B cell (primary cell): Measurements from ENCODE around the gene KCNJ14. TPM values are rescaled to one million over a fixed set of nuclear protein-coding genes. Genes with fewer than 3 reads are reported as not detected.

Experiments
- ATAC-seq: fragments of 200-7000 bp; cut with Tn5 transposase; one replicate; pipeline ENCODE4 v1.10.0; 2021; ENCODE audit warnings: low read depth, mild to moderate bottlenecking, moderate number of reproducible peaks, moderate library complexity
- CTCF ChIA-PET: fragments of 350-600 bp; sonication (Branson Sonifier 250); formaldehyde crosslinking; loops from one replicate; lab custom pipeline; 2021; ENCODE audit warnings: antibody characterized with exemption, inconsistent platforms; lab: Charles Lee
- POLR2A ChIA-PET: fragments of 350-600 bp; sonication (Branson Sonifier 250); formaldehyde crosslinking; loops from one replicate; lab custom pipeline; 2021; ENCODE audit warnings: antibody characterized with exemption; lab: Charles Lee
- DNase-seq: peaks from one replicate; pipeline ENCODE4 v3.0.0; 2013
- H2AFZ ChIP-seq: 2 replicates; pipeline ENCODE4 v1.6.1; 2012; ENCODE audit warnings: mild to moderate bottlenecking, low read depth, low read length; ENCODE audit not compliant: insufficient read depth, poor library complexity, severe bottlenecking
- H3K27ac ChIP-seq, 2 donors: 1 replicate in 1 of 2; 2 replicates in 1 of 2; pipeline ENCODE4 v1.5.1; 2012 to 2013; ENCODE audit warnings: low read length in 2 of 2, mild to moderate bottlenecking in 2 of 2, moderate library complexity in 1 of 2
- H3K27me3 ChIP-seq, 4 experiments: fragments of 200-600 bp in 1 of 4; sonication (generic) in 1 of 4; replicated peaks in 1 of 4; 1 replicate in 2 of 4; 2 replicates in 2 of 4; pipeline versions ENCODE4 v1.6.1 to v1.7.0; 2013 to 2016; ENCODE audit warnings: low read length in 3 of 4, mild to moderate bottlenecking in 2 of 4, mixed read lengths in 1 of 4, moderate library complexity in 1 of 4; ENCODE audit not compliant: insufficient read depth in 4 of 4, control insufficient read depth in 3 of 4; ENCODE audit errors: control extremely low read depth in 1 of 4
- H3K36me3 ChIP-seq, 2 experiments: replicated peaks in 1 of 2; 1 replicate in 1 of 2; 2 replicates in 1 of 2; pipeline versions ENCODE4 v1.6.1 to v1.7.1; 2013; ENCODE audit warnings: low read length in 1 of 2; ENCODE audit not compliant: insufficient read depth in 2 of 2, control insufficient read depth in 1 of 2; ENCODE audit errors: control extremely low read depth in 1 of 2, extremely low read depth in 1 of 2
- H3K4me1 ChIP-seq, 2 donors: fragments of 200-600 bp in 1 of 2; sonication (generic) in 1 of 2; 1 replicate in 1 of 2; 2 replicates in 1 of 2; pipeline versions ENCODE4 v1.5.1 to v1.6.1; 2013 to 2017; ENCODE audit warnings: low read length in 2 of 2; ENCODE audit not compliant: control insufficient read depth in 2 of 2, insufficient read depth in 2 of 2
- H3K4me2 ChIP-seq: replicated peaks from 2 replicates; pipeline ENCODE3; 2012; ENCODE audit warnings: mild to moderate bottlenecking, low read depth, low read length; ENCODE audit not compliant: poor library complexity, severe bottlenecking
- H3K4me3 ChIP-seq, 5 experiments: fragments of 200-600 bp in 1 of 5; sonication (generic) in 1 of 5; 1 replicate in 3 of 5; 2 replicates in 2 of 5; pipeline versions ENCODE4 v1.5.1 to v1.7.0; 2011 to 2016; ENCODE audit warnings: low read length in 4 of 5, mild to moderate bottlenecking in 4 of 5, low read depth in 2 of 5, control low read depth in 1 of 5, moderate library complexity in 1 of 5; ENCODE audit not compliant: insufficient read depth in 1 of 5; ENCODE audit errors: control extremely low read depth in 1 of 5, extremely low read depth in 1 of 5
- H3K79me2 ChIP-seq: fragments of 200-600 bp; sonication (generic); one replicate; pipeline ENCODE4 v1.6.0; 2016; ENCODE audit warnings: low read length; ENCODE audit not compliant: control insufficient read depth, insufficient read depth
- H3K9ac ChIP-seq: fragments of 200-600 bp; sonication (generic); 2 replicates; pipeline ENCODE4 v1.6.1; 2017; ENCODE audit warnings: mild to moderate bottlenecking, low read length, moderate library complexity
- H3K9me3 ChIP-seq, 3 donors: one replicate each; pipeline versions ENCODE4 v1.6.1 to v1.7.1; 2013; ENCODE audit warnings: low read length in 2 of 3; ENCODE audit not compliant: control insufficient read depth in 2 of 3, insufficient read depth in 1 of 3; ENCODE audit errors: control extremely low read depth in 1 of 3
- H4K20me1 ChIP-seq: 2 replicates; pipeline ENCODE4 v1.6.0; 2012; ENCODE audit warnings: mild to moderate bottlenecking, low read length; ENCODE audit not compliant: insufficient read depth, control insufficient read depth, poor library complexity, severe bottlenecking
- H3K27ac Mint-ChIP-seq: one replicate; pipeline ENCODE4 v1.8.0; 2021; ENCODE audit warnings: mixed read lengths
- H3K27me3 Mint-ChIP-seq: one replicate; pipeline ENCODE4 v1.8.0; 2021; ENCODE audit warnings: mixed read lengths
- H3K4me1 Mint-ChIP-seq: one replicate; pipeline ENCODE4 v1.8.0; 2021; ENCODE audit warnings: mixed read lengths
- H3K4me3 Mint-ChIP-seq: one replicate; pipeline ENCODE4 v1.8.0; 2021; ENCODE audit warnings: mixed read lengths
- H3K9me3 Mint-ChIP-seq: one replicate; pipeline ENCODE4 v1.8.0; 2022; ENCODE audit warnings: mixed read lengths; ENCODE audit not compliant: insufficient read depth
- CTCF ChIP-seq: fragments of 200-600 bp; IDR thresholded peaks from one replicate; pipeline ENCODE4 v1.8.0; 2022; ENCODE audit warnings: antibody characterized with exemption, mild to moderate bottlenecking
- WGBS: methylation state at CpG from one replicate; pipeline ENCODE4 v1.1.5; 2013; ENCODE audit warnings: missing lambda C conversion rate; ENCODE audit not compliant: insufficient coverage; 5-methylcytosine and 5-hydroxymethylcytosine counted together
- intact Hi-C: fragments of 100-400 bp; cut with micrococcal nuclease; formaldehyde crosslinking; loops from one replicate; pipeline ENCODE4 v1.10.0; 2022
- polyA plus RNA-seq: library from polyadenylated mRNA; depleted of rRNA; stranded (reverse); fragments of >200 nt; gene quantifications from 2 replicates; pipeline ENCODE4 v1.2.3, GENCODE V29; 2012
- total RNA-seq, 2 donors: library from RNA; stranded (reverse); fragments of 120-200 nt in 1 of 2; gene quantifications; 1 replicate in 1 of 2; 2 replicates in 1 of 2; pipeline versions ENCODE4 v1.2.3 to v1.2.4, GENCODE V29; 2013 to 2022

Gene KCNJ14
- total and polyA plus RNA-seq, 2 donors (not counting 1 experiment from before 2014, with no cell fraction given): 1.5 to 2.3 TPM

- no peak overlapping the region for H3K4me3 ChIP-seq
- ChIA-PET POLR2A (interaction anchor here (0.6 kb wide), 2 partner anchors 109 to 371 kb away, joined by 3 to 5 read pairs; partner anchors contain the start of gene RPL18), CTCF (interaction anchor here (0.9 to 4.2 kb wide), 4 partner anchors 20 to 99 kb away, joined by 4 to 40 read pairs (median 11); no protein-coding TSS in a partner anchor)
- no peak overlapping the region for H2AFZ ChIP-seq
- H3K4me2 ChIP-seq: no peak overlapping the region
- no peaks in the 10 kb centered on the region for H3K79me2 ChIP-seq
- H3K27me3 Mint-ChIP-seq: peaks cover 15% of the 10 kb centered on the region
- 85% methylated on average over 6 of the region's 12 CpGs for WGBS
- peaks cover 0 to 7% (median 0%) of the 10 kb centered on the region in 3 donors for H3K9me3 ChIP-seq
- H3K27me3 ChIP-seq: peaks cover 0 to 37% (median 14%) of the 10 kb centered on the region in 4 experiments
- H3K9ac ChIP-seq: no peak overlapping the region
- peaks cover 28 to 30% of the 10 kb centered on the region in 2 donors for H3K4me1 ChIP-seq
- TF ChIP-seq CTCF: no peak
- no peak for ATAC-seq
- H3K27ac Mint-ChIP-seq: no peak overlapping the region
- H3K4me1 Mint-ChIP-seq: peaks cover 15% of the 10 kb centered on the region
- H3K9me3 Mint-ChIP-seq: no peaks in the 10 kb centered on the region
- no peak overlapping the region for H3K27ac ChIP-seq
- DNase-seq: peak; percentile 11
- intact Hi-C loops: loop anchor here (5.0 kb wide), 2 partner anchors 147 to 187 kb away; partner anchors contain the start of genes SYNGR4 and TMEM143
- H3K4me3 Mint-ChIP-seq: peak overlapping the region; percentile 26
- H3K36me3 ChIP-seq: no peaks in the 10 kb centered on the region
- no peaks in the 10 kb centered on the region for H4K20me1 ChIP-seq
Observed at GRCh38 chr19:48509467-48510194, 54.3 kb downstream of the KCNJ14 start.
